ENCODE measurements around the gene GAS6. TPM values are rescaled to one million over a fixed set of nuclear protein-coding genes. Genes with fewer than 3 reads are reported as not detected.

GAS6 gene
- total and polyA plus RNA-seq, 2 donors (not counting 1 experiment from before 2014, with no cell fraction given) = 0.25 to 0.78 TPM

GRCh38 chr13:113822956-113823744 lies 40.7 kb downstream of the GAS6 start:
- intact Hi-C loops (cut with micrococcal nuclease) = no loop called here
- H3K9me3 Mint-ChIP-seq (ENCODE audit: insufficient read depth) = no peaks in the 10 kb centered on the region
- Histone ChIP-seq H3K4me2 (replicated peaks; ENCODE audit: low read depth, low read length, poor library complexity, severe bottlenecking) (no peak overlapping the region), H4K20me1 (ENCODE audit: control insufficient read depth, insufficient read depth, low read length, poor library complexity, severe bottlenecking) (peaks cover 70% of the 10 kb centered on the region), H3K27ac (ENCODE audit: low read length in 2 of 2) (no peak overlapping the region), H3K27me3 (replicated peaks in 1 of 4; ENCODE audit: control extremely low read depth in 1 of 4, control insufficient read depth in 3 of 4, insufficient read depth in 4 of 4, low read length in 3 of 4) (no peaks in the 10 kb centered on the region), H3K9ac (ENCODE audit: low read length) (no peak overlapping the region), H3K36me3 (replicated peaks in 1 of 2; ENCODE audit: control extremely low read depth in 1 of 2, control insufficient read depth in 1 of 2, extremely low read depth in 1 of 2, insufficient read depth in 2 of 2, low read length in 1 of 2) (peaks cover 0 to 13% of the 10 kb centered on the region in 2 experiments), H3K9me3 (ENCODE audit: control extremely low read depth in 1 of 3, control insufficient read depth in 2 of 3, insufficient read depth in 1 of 3, low read length in 2 of 3) (peaks cover 0 to 41% (median 0%) of the 10 kb centered on the region in 3 donors), H2AFZ (ENCODE audit: insufficient read depth, low read depth, low read length, poor library complexity, severe bottlenecking) (no peak overlapping the region), H3K4me3 (ENCODE audit: control extremely low read depth in 1 of 5, extremely low read depth in 1 of 5, insufficient read depth in 1 of 5, low read depth in 2 of 5, low read length in 4 of 5) (no peak overlapping the region), H3K79me2 (ENCODE audit: control insufficient read depth, insufficient read depth, low read length) (peaks cover 59% of the 10 kb centered on the region), H3K4me1 (ENCODE audit: control insufficient read depth in 2 of 2, insufficient read depth in 2 of 2, low read length in 2 of 2) (no peaks in the 10 kb centered on the region)
- POLR2A ChIA-PET = no interaction called here
- 98% methylated on average over 44 of the region's 45 CpGs for WGBS (ENCODE audit: insufficient coverage)
- no peak overlapping the region for H3K4me3 Mint-ChIP-seq
- H3K27ac Mint-ChIP-seq = no peak overlapping the region
- TF ChIP-seq CTCF (IDR thresholded peaks at IDR 0.05) = no peak
- no peak for TF ChIP-seq EZH2 (IDR thresholded peaks at IDR 0.05; ENCODE audit: borderline replicate concordance, insufficient read depth, low read depth, low read length, poor library complexity, severe bottlenecking)
- CTCF ChIA-PET = no interaction called here
- DNase-seq = no peak
- no peak for ATAC-seq (ENCODE audit: low read depth)
- no peaks in the 10 kb centered on the region for H3K4me1 Mint-ChIP-seq
- no peaks in the 10 kb centered on the region for H3K27me3 Mint-ChIP-seq

- POLR2A ChIA-PET = no interaction called here
- Histone ChIP-seq H3K79me2 (ENCODE audit: control insufficient read depth, insufficient read depth, low read length) (peaks cover 64% of the 10 kb centered on the region), H3K27me3 (replicated peaks in 1 of 4; ENCODE audit: control extremely low read depth in 1 of 4, control insufficient read depth in 3 of 4, insufficient read depth in 4 of 4, low read length in 3 of 4) (no peaks in the 10 kb centered on the region), H4K20me1 (ENCODE audit: control insufficient read depth, insufficient read depth, low read length, poor library complexity, severe bottlenecking) (peaks cover 74% of the 10 kb centered on the region), H3K27ac (ENCODE audit: low read length in 2 of 2) (no peak overlapping the region), H2AFZ (ENCODE audit: insufficient read depth, low read depth, low read length, poor library complexity, severe bottlenecking) (no peak overlapping the region), H3K4me1 (ENCODE audit: control insufficient read depth in 2 of 2, insufficient read depth in 2 of 2, low read length in 2 of 2) (no peaks in the 10 kb centered on the region), H3K9ac (ENCODE audit: low read length) (no peak overlapping the region), H3K36me3 (replicated peaks in 1 of 2; ENCODE audit: control extremely low read depth in 1 of 2, control insufficient read depth in 1 of 2, extremely low read depth in 1 of 2, insufficient read depth in 2 of 2, low read length in 1 of 2) (peaks cover 0 to 8% of the 10 kb centered on the region in 2 experiments), H3K4me3 (ENCODE audit: control extremely low read depth in 1 of 5, extremely low read depth in 1 of 5, insufficient read depth in 1 of 5, low read depth in 2 of 5, low read length in 4 of 5) (no peak overlapping the region), H3K4me2 (replicated peaks; ENCODE audit: low read depth, low read length, poor library complexity, severe bottlenecking) (no peak overlapping the region), H3K9me3 (ENCODE audit: control extremely low read depth in 1 of 3, control insufficient read depth in 2 of 3, insufficient read depth in 1 of 3, low read length in 2 of 3) (peaks cover 0 to 35% (median 0%) of the 10 kb centered on the region in 3 donors)
- Mint-ChIP-seq H3K4me1 (peaks cover 4% of the 10 kb centered on the region), H3K9me3 (ENCODE audit: insufficient read depth) (no peaks in the 10 kb centered on the region), H3K4me3 (no peak overlapping the region), H3K27ac (no peak overlapping the region), H3K27me3 (no peaks in the 10 kb centered on the region)
- ATAC-seq (ENCODE audit: low read depth) (no peak), DNase-seq (no peak)
- intact Hi-C loops (cut with micrococcal nuclease) = no loop called here
- WGBS (ENCODE audit: insufficient coverage) = over 99% methylated on average over 12 of the region's 12 CpGs
- no peak for TF ChIP-seq EZH2 (IDR thresholded peaks at IDR 0.05; ENCODE audit: borderline replicate concordance, insufficient read depth, low read depth, low read length, poor library complexity, severe bottlenecking)
- CTCF ChIA-PET = no interaction called here
Observed at GRCh38 chr13:113822266-113822665, 41.6 kb downstream of the GAS6 start.
